D721Med (cell line): ENCODE results near the gene EXOC4.

Experiments
- DNase-seq: peaks from one replicate; pipeline ENCODE4 v3.0.0; 2011; ENCODE audit warnings: low spot score; ENCODE audit not compliant: insufficient read length
- FAIRE-seq: peaks from 2 replicates; lab custom pipeline; 2011; peaks lifted over from hg19 to GRCh38; lab: Jason Lieb, UNC
- TF ChIP-seq, protein P1 (sequence below): IDR thresholded peaks from 2 replicates; pipeline ENCODE4 v1.5.1; 2012; ENCODE audit warnings: mild to moderate bottlenecking, control low read depth; ENCODE audit not compliant: insufficient read depth; ENCODE audit errors: missing control alignments

EXOC4 gene

DNA sequence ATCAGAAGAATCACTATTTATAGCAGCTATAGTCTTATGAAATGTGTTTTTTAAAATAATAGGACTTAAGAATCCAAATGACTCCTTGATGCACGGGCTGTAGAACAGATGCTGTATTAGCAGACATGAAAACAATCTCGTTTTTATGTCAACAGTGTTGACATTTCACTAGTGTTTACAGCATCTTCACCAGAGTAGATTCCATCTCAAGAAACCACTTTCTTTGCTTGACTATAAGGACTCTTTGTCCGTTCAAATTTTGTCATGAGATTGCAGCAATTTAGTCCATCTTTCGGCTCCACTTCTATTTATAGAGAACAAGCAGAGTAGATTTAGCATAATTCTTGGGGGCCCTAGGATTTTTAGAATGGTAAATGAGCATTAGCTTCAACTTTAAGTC, 295.1 kb downstream of the EXOC4 start:
- DNase-seq (no peak), FAIRE-seq (no peak)
- TF ChIP-seq, protein P1, sequence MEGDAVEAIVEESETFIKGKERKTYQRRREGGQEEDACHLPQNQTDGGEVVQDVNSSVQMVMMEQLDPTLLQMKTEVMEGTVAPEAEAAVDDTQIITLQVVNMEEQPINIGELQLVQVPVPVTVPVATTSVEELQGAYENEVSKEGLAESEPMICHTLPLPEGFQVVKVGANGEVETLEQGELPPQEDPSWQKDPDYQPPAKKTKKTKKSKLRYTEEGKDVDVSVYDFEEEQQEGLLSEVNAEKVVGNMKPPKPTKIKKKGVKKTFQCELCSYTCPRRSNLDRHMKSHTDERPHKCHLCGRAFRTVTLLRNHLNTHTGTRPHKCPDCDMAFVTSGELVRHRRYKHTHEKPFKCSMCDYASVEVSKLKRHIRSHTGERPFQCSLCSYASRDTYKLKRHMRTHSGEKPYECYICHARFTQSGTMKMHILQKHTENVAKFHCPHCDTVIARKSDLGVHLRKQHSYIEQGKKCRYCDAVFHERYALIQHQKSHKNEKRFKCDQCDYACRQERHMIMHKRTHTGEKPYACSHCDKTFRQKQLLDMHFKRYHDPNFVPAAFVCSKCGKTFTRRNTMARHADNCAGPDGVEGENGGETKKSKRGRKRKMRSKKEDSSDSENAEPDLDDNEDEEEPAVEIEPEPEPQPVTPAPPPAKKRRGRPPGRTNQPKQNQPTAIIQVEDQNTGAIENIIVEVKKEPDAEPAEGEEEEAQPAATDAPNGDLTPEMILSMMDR, result no peak

DNA sequence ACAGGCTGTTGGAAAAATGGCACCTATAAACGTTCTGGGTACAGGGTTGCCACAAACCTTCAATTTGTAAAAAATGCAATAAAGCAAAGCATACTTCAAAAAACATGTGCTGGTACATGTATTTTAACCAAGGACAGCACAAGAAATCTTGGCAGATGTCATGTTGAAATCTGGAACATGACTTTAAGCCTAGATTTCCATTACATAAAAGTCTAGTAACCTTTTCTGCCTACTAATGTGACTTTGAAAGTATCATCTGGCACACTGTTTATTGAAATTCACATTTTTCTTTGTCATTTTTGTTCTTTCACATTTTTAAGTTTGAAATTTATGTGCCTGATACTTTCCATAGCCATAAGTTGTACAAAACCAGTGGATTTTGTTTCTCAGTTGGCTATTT, 296.8 kb downstream of the EXOC4 start:
- TF ChIP-seq, protein P1, result no peak
- FAIRE-seq (peak; percentile 16), DNase-seq (no peak)

DNA sequence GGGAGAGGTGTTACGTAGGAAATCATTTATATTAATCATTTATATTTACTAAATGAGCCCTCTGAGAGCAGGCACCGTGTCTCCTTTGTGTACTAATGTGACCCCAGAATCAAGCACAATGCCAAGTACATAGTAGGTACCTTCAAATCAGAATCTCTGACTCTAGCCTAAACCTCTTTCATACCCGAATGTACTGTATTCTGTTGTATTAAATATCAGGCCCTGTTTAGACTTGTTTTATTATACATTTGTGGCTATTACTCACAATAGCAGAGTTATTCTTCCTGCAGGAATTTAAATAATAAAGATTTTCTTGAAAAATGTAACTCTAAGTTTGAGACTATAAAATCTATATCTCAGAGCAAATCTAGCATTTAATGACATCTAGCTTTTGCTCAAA, 297.3 kb downstream of the EXOC4 start:
- FAIRE-seq, result peak; percentile 41
- TF ChIP-seq, protein P1, result no peak
- no peak for DNase-seq

DNA sequence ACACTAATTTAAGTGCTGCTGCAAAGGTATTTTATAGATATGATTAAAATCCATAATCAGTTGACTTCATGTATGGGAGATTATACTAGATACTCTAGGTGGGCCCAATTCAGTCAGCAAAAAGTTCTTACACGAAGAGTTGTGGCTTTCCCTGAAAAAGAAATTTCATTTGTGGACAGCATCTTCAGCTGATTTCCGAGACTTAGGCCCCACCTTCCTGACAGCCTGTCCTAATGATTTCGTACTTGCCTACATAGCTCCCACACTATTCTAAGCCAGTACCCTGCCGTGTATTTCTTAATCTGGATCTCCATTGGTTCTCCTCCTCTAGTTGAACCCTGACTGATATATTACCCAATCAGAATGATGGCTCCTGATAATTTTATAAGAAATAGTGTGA, 297.9 kb downstream of the EXOC4 start:
- DNase-seq (no peak), FAIRE-seq (peak; percentile 53)
- TF ChIP-seq, protein P1, result no peak

DNA sequence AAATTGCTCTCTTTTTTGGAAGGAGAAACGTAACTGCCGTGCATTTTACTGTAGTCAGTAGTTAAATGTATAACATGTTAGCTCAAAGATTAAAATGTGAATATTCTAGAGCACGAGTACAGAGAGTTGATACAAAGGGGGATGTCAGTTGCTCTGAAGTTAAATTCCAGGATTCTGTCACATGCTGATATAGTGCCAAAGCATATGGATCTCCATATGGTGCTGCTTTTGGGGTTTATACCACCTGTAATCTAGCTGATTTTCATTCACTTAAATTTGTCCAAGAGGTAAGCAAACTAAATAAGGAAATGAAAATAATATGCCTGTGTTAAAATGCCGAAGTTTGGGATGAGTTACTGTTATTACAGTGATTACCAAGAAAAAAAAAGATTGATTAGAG, 298.6 kb downstream of the EXOC4 start:
- TF ChIP-seq, protein P1, result no peak
- FAIRE-seq (no peak), DNase-seq (no peak)

DNA sequence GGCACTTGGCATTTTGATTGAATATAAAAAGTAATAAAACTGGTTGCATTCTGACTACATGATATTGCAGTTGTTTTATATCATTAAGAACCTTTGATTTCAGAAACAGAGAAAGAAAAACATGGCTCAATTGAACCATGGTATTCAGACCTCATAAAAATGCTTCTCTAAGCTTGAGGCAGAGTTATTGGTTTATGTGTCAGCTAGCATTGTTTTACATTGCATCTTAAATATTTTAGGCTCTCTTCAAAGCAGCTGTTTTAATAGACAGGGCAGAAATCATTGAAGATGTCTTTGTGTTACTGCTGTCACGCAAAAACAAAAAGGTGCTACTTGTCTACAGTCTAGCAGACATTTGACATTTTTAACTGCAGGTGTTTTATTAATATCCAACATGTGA, 299.2 kb downstream of the EXOC4 start:
- DNase-seq (no peak), FAIRE-seq (peak; percentile 21)
- TF ChIP-seq, protein P1, result no peak

DNA sequence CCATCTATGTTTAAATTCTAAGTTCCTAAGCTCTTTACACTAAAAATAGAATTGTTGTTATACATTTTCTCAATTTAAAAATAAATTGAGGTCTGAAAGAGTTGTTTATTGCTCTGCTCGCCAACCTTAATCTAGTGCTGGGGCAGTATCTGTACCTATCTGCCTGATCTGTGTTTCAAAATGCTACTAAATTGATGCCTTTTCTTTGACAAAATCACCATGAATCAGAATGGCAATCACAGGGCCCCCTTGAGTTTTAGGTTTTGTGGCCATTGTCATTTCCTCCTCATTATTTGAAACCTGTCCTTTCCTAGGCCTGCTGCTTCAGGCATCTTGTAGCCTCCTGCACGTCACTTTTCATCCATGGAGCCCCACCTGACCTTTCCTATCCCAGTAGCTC, 301.5 kb downstream of the EXOC4 start:
- no peak for DNase-seq
- FAIRE-seq, result no peak
- TF ChIP-seq, protein P1, result no peak
